ENCODE measurements around the gene BCL10. TPM values are rescaled to one million over a fixed set of nuclear protein-coding genes. Genes with fewer than 3 reads are reported as not detected.

Gene BCL10
- total and polyA plus RNA-seq, 2 of the 4 experiments (the other 2 are of a cell fraction), result 15.3 to 30.5 TPM

- Histone ChIP-seq H2AK9ac (replicated peaks; ENCODE audit: low read depth, low read length, poor library complexity) (peak within 1 kb of the TSS; percentile 88), H3K9me1 (ENCODE audit: insufficient read depth, low read length) (0 out of 2 replicates have a peak, but pooled peaks cover 2% of the 10 kb centered on the region), H3K23ac (ENCODE audit: low read depth, low read length) (peak within 1 kb of the TSS; percentile 94), H3K79me1 (ENCODE audit: low read depth in 1 of 2, low read length in 2 of 2) (peaks cover 9 to 18% of the 10 kb centered on the region in 2 experiments), H4K8ac (ENCODE audit: low read depth in 2 of 2, low read length in 2 of 2) (peak within 1 kb of the TSS; percentile 80 to 93), H3K27me3 (ENCODE audit: control insufficient read depth, insufficient read depth, low read length) (no peaks in the 10 kb centered on the region), H2BK15ac (ENCODE audit: low read depth, low read length) (peak within 1 kb of the TSS; percentile 4; the same call in 1 of the 3 replicates), H3K4me2 (ENCODE audit: low read depth, low read length) (peak within 1 kb of the TSS; percentile 99), H3K18ac (ENCODE audit: low read depth, low read length) (peak within 1 kb of the TSS; percentile 45), H3K4me3 (ENCODE audit: insufficient read depth, low read depth, low read length) (peak within 1 kb of the TSS; percentile 83), H3K9me3 (ENCODE audit: control insufficient read depth, insufficient read depth, low read length) (no peaks in the 10 kb centered on the region), H2BK20ac (ENCODE audit: low read depth, low read length) (0 out of 2 replicates have a peak within 1 kb of the TSS, but pooled peaks have one; percentile 35), H3K9ac (ENCODE audit: low read depth, low read length) (peak within 1 kb of the TSS; percentile 96), H3K36me3 (ENCODE audit: control insufficient read depth, insufficient read depth, low read length) (peaks cover 6% of the 10 kb centered on the region), H2BK5ac (ENCODE audit: low read depth, low read length, poor library complexity, severe bottlenecking) (peak within 1 kb of the TSS; percentile 71), H2BK120ac (ENCODE audit: low read depth, low read length) (peak within 1 kb of the TSS; percentile 79), H3K4ac (ENCODE audit: low read depth, low read length) (peak within 1 kb of the TSS; percentile 89), H2AFZ (replicated peaks; ENCODE audit: low read length, poor library complexity) (peak within 1 kb of the TSS; percentile 97), H4K20me1 (ENCODE audit: insufficient read depth, low read length) (peaks cover 13% of the 10 kb centered on the region; the same call in 1 of the 2 replicates), H2AK5ac (ENCODE audit: low read depth, low read length) (peak within 1 kb of the TSS; percentile 90), H3K27ac (ENCODE audit: insufficient read depth, low read length) (peak within 1 kb of the TSS; percentile 85), H3K56ac (ENCODE audit: extremely low read depth, insufficient read depth, low read length) (peak within 1 kb of the TSS; percentile 74), H3K14ac (replicated peaks; ENCODE audit: low read depth, low read length) (peak within 1 kb of the TSS; percentile 90), H4K91ac (ENCODE audit: insufficient read depth, low read depth, low read length) (peak within 1 kb of the TSS; percentile 73), H4K5ac (ENCODE audit: low read depth, low read length) (peak within 1 kb of the TSS; percentile 57), H3K4me1 (ENCODE audit: control insufficient read depth, insufficient read depth, low read length) (peaks cover 3% of the 10 kb centered on the region; the same call in 1 of the 2 replicates)
- in situ Hi-C loops (cut with MboI; ENCODE audit: low sequenced_read_pairs), result loop anchor here (5.0 kb wide), 1 partner anchor 312 kb away; no protein-coding TSS in a partner anchor
- WGBS, 2 experiments (ENCODE audit: extremely low coverage in 2 of 2, insufficient read length in 1 of 2), result 0% methylated on average over 32 of the region's 65 CpGs; no CpG with 5 or more reads in 1 of the 2 experiments
- intact Hi-C loops (cut with micrococcal nuclease), result loop anchor here (1.0 to 2.0 kb wide), 2 partner anchors 59 to 314 kb away; partner anchors contain the start of gene SYDE2
- peak; percentile 90 for DNase-seq
- peak; percentile 94 for ATAC-seq (ENCODE audit: low read depth)
- BruUV-seq (replicated peaks), result no TSS peak
- dilution Hi-C loops (cut with HindIII; ENCODE audit: low sequenced_read_pairs, unreplicated experiment), result no loop called here
- ChIA-PET CTCF (interaction anchor here (0.6 to 3.1 kb wide), 17 partner anchors 9 to 1134 kb away, joined by 3 to 38 read pairs (median 4); partner anchors contain the start of gene BCL10), POLR2A (ENCODE audit: unreplicated experiment) (interaction anchor here (0.9 kb wide), 1 partner anchor 54 kb away, joined by 4 read pairs; no protein-coding TSS in a partner anchor)
- TF ChIP-seq MXI1 (IDR thresholded peaks at IDR 0.05; ENCODE audit: borderline replicate concordance, low read depth, low read length) (peak; percentile 70; the same call in 1 of the 2 replicates), NFE2L2 (IDR thresholded peaks at IDR 0.05; ENCODE audit: low read depth, low read length) (no peak), RCOR1 (IDR thresholded peaks at IDR 0.05; ENCODE audit: insufficient replicate concordance, low read length) (no peak), MAZ (IDR thresholded peaks at IDR 0.05; ENCODE audit: borderline replicate concordance, low read depth, low read length) (peak; percentile 99), POLR2A (IDR thresholded peaks at IDR 0.05; ENCODE audit: low read depth, low read length) (peak; percentile 81), SMC3 (IDR thresholded peaks at IDR 0.05; ENCODE audit: low read depth, low read length) (peak; percentile 68), CTCF (conservative IDR thresholded peaks at IDR 0.05; ENCODE audit: low read depth, low read length) (peak; percentile 95), RAD21 (IDR thresholded peaks at IDR 0.05; ENCODE audit: low read length) (peak; percentile 58), BHLHE40 (IDR thresholded peaks at IDR 0.05; ENCODE audit: low read depth, low read length) (peak; percentile 94), RFX5 (IDR thresholded peaks at IDR 0.05; ENCODE audit: low read depth, low read length) (no peak), MAFK (IDR thresholded peaks at IDR 0.05; ENCODE audit: low read depth, low read length) (no peak)
- TF ChIP-seq, protein P1, sequence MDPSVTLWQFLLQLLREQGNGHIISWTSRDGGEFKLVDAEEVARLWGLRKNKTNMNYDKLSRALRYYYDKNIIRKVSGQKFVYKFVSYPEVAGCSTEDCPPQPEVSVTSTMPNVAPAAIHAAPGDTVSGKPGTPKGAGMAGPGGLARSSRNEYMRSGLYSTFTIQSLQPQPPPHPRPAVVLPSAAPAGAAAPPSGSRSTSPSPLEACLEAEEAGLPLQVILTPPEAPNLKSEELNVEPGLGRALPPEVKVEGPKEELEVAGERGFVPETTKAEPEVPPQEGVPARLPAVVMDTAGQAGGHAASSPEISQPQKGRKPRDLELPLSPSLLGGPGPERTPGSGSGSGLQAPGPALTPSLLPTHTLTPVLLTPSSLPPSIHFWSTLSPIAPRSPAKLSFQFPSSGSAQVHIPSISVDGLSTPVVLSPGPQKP (IDR thresholded peaks at IDR 0.05; ENCODE audit: borderline replicate concordance, low read depth, low read length), result no peak
Measured at GRCh38 chr1:85259118-85259911, 17.1 kb downstream of the BCL10 start, which contains the start of gene C1orf52. Gene C1orf52 (minus strand): TSS chr1:85259662. CDS start chr1:85259633, 29 bp downstream.

Measured in IMR-90 (cell line).